ENCODE measurements around the gene TBX18.

TBX18 gene

GRCh38 chr6:84804720-84805119 lies 40.3 kb upstream of the TBX18 start:
- H3K4me3 ChIP-seq (ENCODE audit: low read depth in 1 of 2, low read length in 1 of 2), result no peak overlapping the region

GRCh38 chr6:84801250-84801649 lies 36.9 kb upstream of the TBX18 start:
- Histone ChIP-seq H3K4me1 (ENCODE audit: control insufficient read depth in 1 of 2, insufficient read depth in 1 of 2, low read depth in 1 of 2, low read length in 1 of 2) (no peaks in the 10 kb centered on the region), H3K27me3 (no peaks in the 10 kb centered on the region), H3K9me3 (no peaks in the 10 kb centered on the region), H3K36me3 (no peaks in the 10 kb centered on the region), H3K4me3 (ENCODE audit: low read depth in 1 of 2, low read length in 1 of 2) (no peak overlapping the region), H3K27ac (no peak overlapping the region)
- TF ChIP-seq, protein P1, sequence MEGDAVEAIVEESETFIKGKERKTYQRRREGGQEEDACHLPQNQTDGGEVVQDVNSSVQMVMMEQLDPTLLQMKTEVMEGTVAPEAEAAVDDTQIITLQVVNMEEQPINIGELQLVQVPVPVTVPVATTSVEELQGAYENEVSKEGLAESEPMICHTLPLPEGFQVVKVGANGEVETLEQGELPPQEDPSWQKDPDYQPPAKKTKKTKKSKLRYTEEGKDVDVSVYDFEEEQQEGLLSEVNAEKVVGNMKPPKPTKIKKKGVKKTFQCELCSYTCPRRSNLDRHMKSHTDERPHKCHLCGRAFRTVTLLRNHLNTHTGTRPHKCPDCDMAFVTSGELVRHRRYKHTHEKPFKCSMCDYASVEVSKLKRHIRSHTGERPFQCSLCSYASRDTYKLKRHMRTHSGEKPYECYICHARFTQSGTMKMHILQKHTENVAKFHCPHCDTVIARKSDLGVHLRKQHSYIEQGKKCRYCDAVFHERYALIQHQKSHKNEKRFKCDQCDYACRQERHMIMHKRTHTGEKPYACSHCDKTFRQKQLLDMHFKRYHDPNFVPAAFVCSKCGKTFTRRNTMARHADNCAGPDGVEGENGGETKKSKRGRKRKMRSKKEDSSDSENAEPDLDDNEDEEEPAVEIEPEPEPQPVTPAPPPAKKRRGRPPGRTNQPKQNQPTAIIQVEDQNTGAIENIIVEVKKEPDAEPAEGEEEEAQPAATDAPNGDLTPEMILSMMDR (IDR thresholded peaks at IDR 0.05), result no peak

More at GRCh38 chr6:84804720-84805119, 40.3 kb upstream of the TBX18 start:
- H3K36me3 ChIP-seq, result no peaks in the 10 kb centered on the region
- no peaks in the 10 kb centered on the region for H3K4me1 ChIP-seq (ENCODE audit: control insufficient read depth in 1 of 2, insufficient read depth in 1 of 2, low read depth in 1 of 2, low read length in 1 of 2)
- TF ChIP-seq, protein P1 (IDR thresholded peaks at IDR 0.05), result no peak
- no peak overlapping the region for H3K27ac ChIP-seq
- H3K9me3 ChIP-seq, result no peaks in the 10 kb centered on the region
- no peaks in the 10 kb centered on the region for H3K27me3 ChIP-seq

GRCh38 chr6:84798257-84798656 lies 33.9 kb upstream of the TBX18 start:
- H3K4me3 ChIP-seq (ENCODE audit: low read depth in 1 of 2, low read length in 1 of 2), result no peak overlapping the region
- no peaks in the 10 kb centered on the region for H3K27me3 ChIP-seq
- no peak overlapping the region for H3K27ac ChIP-seq
- H3K36me3 ChIP-seq, result no peaks in the 10 kb centered on the region
- H3K9me3 ChIP-seq, result no peaks in the 10 kb centered on the region
- no peaks in the 10 kb centered on the region for H3K4me1 ChIP-seq (ENCODE audit: control insufficient read depth in 1 of 2, insufficient read depth in 1 of 2, low read depth in 1 of 2, low read length in 1 of 2)
- TF ChIP-seq, protein P1 (IDR thresholded peaks at IDR 0.05), result no peak

DNA sequence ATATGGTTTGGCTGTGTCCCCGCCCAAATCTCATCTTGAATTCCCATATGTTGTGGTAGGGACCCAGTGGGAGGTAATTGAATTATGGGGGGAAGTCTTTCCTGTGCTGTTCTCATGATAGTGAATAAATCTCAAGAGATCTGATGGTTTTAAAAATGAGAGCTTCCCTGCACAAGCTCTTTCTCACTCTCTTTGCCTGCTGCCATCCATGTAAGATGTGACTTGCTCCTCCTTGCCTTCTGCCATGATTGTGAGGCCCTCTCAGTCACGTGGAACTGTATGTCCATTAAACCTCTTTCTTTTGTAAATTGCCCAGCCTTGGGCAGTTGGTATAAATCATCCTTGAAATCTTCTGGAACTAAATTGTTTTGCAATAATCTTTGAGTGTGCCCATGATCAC lies 31.9 kb upstream of the TBX18 start:
- no peaks in the 10 kb centered on the region for H3K4me1 ChIP-seq (ENCODE audit: control insufficient read depth in 1 of 2, insufficient read depth in 1 of 2, low read depth in 1 of 2, low read length in 1 of 2)
- H3K27me3 ChIP-seq, result no peaks in the 10 kb centered on the region
- no peaks in the 10 kb centered on the region for H3K9me3 ChIP-seq
- H3K27ac ChIP-seq, result no peak overlapping the region
- TF ChIP-seq, protein P1 (IDR thresholded peaks at IDR 0.05), result no peak
- no peaks in the 10 kb centered on the region for H3K36me3 ChIP-seq
- H3K4me3 ChIP-seq (ENCODE audit: low read depth in 1 of 2, low read length in 1 of 2), result no peak overlapping the region

- no peak overlapping the region for H3K27ac ChIP-seq
- H3K27me3 ChIP-seq, result no peaks in the 10 kb centered on the region
- TF ChIP-seq, protein P1 (IDR thresholded peaks at IDR 0.05), result no peak
These were observed 27.5 kb upstream of the TBX18 start for GRCh38 chr6:84791927-84792326.

GRCh38 chr6:84791233-84791632 lies 26.8 kb upstream of the TBX18 start:
- H3K4me3 ChIP-seq (ENCODE audit: low read depth in 1 of 2, low read length in 1 of 2), result no peak overlapping the region
- TF ChIP-seq, protein P1 (IDR thresholded peaks at IDR 0.05), result no peak
- no peaks in the 10 kb centered on the region for H3K9me3 ChIP-seq
- H3K27ac ChIP-seq, result no peak overlapping the region
- no peaks in the 10 kb centered on the region for H3K4me1 ChIP-seq (ENCODE audit: control insufficient read depth in 1 of 2, insufficient read depth in 1 of 2, low read depth in 1 of 2, low read length in 1 of 2)
- no peaks in the 10 kb centered on the region for H3K27me3 ChIP-seq
- no peaks in the 10 kb centered on the region for H3K36me3 ChIP-seq

More at GRCh38 chr6:84791927-84792326, 27.5 kb upstream of the TBX18 start:
- Histone ChIP-seq H3K4me1 (ENCODE audit: control insufficient read depth in 1 of 2, insufficient read depth in 1 of 2, low read depth in 1 of 2, low read length in 1 of 2) (no peaks in the 10 kb centered on the region), H3K4me3 (ENCODE audit: low read depth in 1 of 2, low read length in 1 of 2) (no peak overlapping the region), H3K36me3 (no peaks in the 10 kb centered on the region), H3K9me3 (no peaks in the 10 kb centered on the region)

Measured in neutrophil (primary cell).